ENCODE data around the gene SMG5. TPM values are rescaled to one million over a fixed set of nuclear protein-coding genes. Genes with fewer than 3 reads are reported as not detected.
A peak's percentile ranks its signal among the peaks of the same experiment; 100 is the strongest.
"Not testable (repeated sequence)": the region's sequence is repeated elsewhere in the genome, so short reads cannot be mapped to it uniquely, and the experiment has no call there.

SMG5 gene
- 93.8 and 95.8 TPM in 2 replicates for total RNA-seq

- Mint-ChIP-seq H3K4me3 (peak within 1 kb of the TSS; percentile 93), H3K9me3 (no peaks in the 10 kb centered on the region), H3K27ac (peak within 1 kb of the TSS; percentile 96), H3K27me3 (no peaks in the 10 kb centered on the region), H3K36me3 (ENCODE audit: low read depth) (peaks cover 17% of the 10 kb centered on the region), H3K4me1 (peaks cover 38% of the 10 kb centered on the region)
- peak; percentile 99 for DNase-seq
- intact Hi-C loops (cut with micrococcal nuclease) = loop anchor here (1.0 to 2.0 kb wide), 6 partner anchors 13 to 446 kb away; partner anchors contain the start of genes CCT3, GLMP, ISG20L2 and METTL25B
These were observed at the start of gene SMG5 for GRCh38 chr1:156282479-156283222. Gene SMG5 (minus strand): TSS chr1:156282825. CDS start chr1:156282680, 145 bp downstream.

DNA sequence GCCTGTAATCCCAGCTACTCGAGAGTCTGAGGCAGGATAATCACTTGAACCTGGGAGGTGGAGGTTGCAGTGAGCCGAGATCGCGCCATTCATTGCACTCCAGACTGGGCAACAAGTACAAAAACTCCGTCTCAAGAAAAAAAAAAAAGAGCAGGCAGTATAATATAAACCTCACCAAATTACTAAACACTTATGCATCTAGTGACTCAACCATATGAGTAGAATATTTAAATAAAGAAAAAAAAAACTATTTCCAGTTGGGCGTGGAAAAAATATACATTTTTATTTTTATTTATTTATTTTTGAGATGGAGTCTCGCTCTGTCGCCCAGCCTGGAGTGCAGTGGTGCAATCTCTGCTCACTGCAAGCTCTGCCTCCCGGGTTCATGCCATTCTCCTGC lies 40.6 kb upstream of the SMG5 start:
- H3K9me3 Mint-ChIP-seq; H3K27ac Mint-ChIP-seq; intact Hi-C loops (cut with micrococcal nuclease); H3K4me1 Mint-ChIP-seq; H3K4me3 Mint-ChIP-seq; H3K27me3 Mint-ChIP-seq; DNase-seq: not testable (repeated sequence)
- peaks cover 59% of the 10 kb centered on the region for H3K36me3 Mint-ChIP-seq (ENCODE audit: low read depth)

- Mint-ChIP-seq H3K27me3 (no peaks in the 10 kb centered on the region), H3K9me3 (no peaks in the 10 kb centered on the region), H3K27ac (no peak overlapping the region), H3K4me3 (no peak overlapping the region), H3K4me1 (no peaks in the 10 kb centered on the region), H3K36me3 (ENCODE audit: low read depth) (peaks cover 75% of the 10 kb centered on the region)
- DNase-seq = no peak
- intact Hi-C loops (cut with micrococcal nuclease) = no loop called here
These were observed 37.9 kb upstream of the SMG5 start for GRCh38 chr1:156320560-156320959.

- peaks cover 72% of the 10 kb centered on the region for H3K36me3 Mint-ChIP-seq (ENCODE audit: low read depth)
- H3K9me3 Mint-ChIP-seq = no peaks in the 10 kb centered on the region
- H3K4me3 Mint-ChIP-seq = no peak overlapping the region
- H3K27ac Mint-ChIP-seq = no peak overlapping the region
- intact Hi-C loops (cut with micrococcal nuclease) = loop anchor here (5.0 kb wide), 1 partner anchor 172 kb away; no protein-coding TSS in a partner anchor
- no peaks in the 10 kb centered on the region for H3K4me1 Mint-ChIP-seq
- peak; percentile 68 for DNase-seq
- H3K27me3 Mint-ChIP-seq = no peaks in the 10 kb centered on the region
These were observed 37.0 kb upstream of the SMG5 start for GRCh38 chr1:156319664-156320063.

- intact Hi-C loops (cut with micrococcal nuclease) = loop anchor here (5.0 kb wide), 1 partner anchor 170 kb away; no protein-coding TSS in a partner anchor
- H3K27me3 Mint-ChIP-seq = no peaks in the 10 kb centered on the region
- no peak overlapping the region for H3K27ac Mint-ChIP-seq
- no peak overlapping the region for H3K4me3 Mint-ChIP-seq
- no peaks in the 10 kb centered on the region for H3K4me1 Mint-ChIP-seq
- H3K36me3 Mint-ChIP-seq (ENCODE audit: low read depth) = peaks cover 75% of the 10 kb centered on the region
- DNase-seq = no peak
- H3K9me3 Mint-ChIP-seq = no peaks in the 10 kb centered on the region
These were observed 34.3 kb upstream of the SMG5 start for GRCh38 chr1:156316909-156317308.

DNA sequence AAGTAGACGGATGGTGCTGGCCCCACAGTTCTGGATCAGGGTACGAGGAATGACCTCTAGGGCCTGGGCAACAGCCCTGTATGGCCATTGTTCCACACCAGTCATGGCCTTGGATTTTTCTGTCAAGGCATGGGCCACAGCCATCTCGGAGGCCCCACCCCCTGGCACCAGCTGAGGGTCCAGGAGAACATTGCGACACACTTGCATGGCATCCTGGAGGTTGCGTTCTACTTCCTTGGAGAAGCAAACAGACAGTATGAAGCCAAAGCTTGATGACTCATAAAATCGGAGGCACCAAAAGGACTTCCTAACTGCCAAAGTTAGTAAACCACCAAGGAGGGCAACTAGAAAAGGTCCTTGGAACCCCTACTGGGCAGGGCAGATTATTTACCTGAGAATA lies 28.3 kb upstream of the SMG5 start:
- Mint-ChIP-seq H3K36me3 (ENCODE audit: low read depth) (peaks cover 62% of the 10 kb centered on the region), H3K27ac (no peak overlapping the region), H3K4me1 (no peaks in the 10 kb centered on the region), H3K9me3 (no peaks in the 10 kb centered on the region), H3K4me3 (no peak overlapping the region), H3K27me3 (no peaks in the 10 kb centered on the region)
- no peak for DNase-seq
- intact Hi-C loops (cut with micrococcal nuclease) = no loop called here

- no peaks in the 10 kb centered on the region for H3K9me3 Mint-ChIP-seq
- peaks cover 44% of the 10 kb centered on the region for H3K36me3 Mint-ChIP-seq (ENCODE audit: low read depth)
- no peak for DNase-seq
- no peak overlapping the region for H3K27ac Mint-ChIP-seq
- H3K4me1 Mint-ChIP-seq = no peaks in the 10 kb centered on the region
- no peak overlapping the region for H3K4me3 Mint-ChIP-seq
- intact Hi-C loops (cut with micrococcal nuclease) = no loop called here
- no peaks in the 10 kb centered on the region for H3K27me3 Mint-ChIP-seq
These were observed 25.5 kb upstream of the SMG5 start for GRCh38 chr1:156308078-156308477.

DNA sequence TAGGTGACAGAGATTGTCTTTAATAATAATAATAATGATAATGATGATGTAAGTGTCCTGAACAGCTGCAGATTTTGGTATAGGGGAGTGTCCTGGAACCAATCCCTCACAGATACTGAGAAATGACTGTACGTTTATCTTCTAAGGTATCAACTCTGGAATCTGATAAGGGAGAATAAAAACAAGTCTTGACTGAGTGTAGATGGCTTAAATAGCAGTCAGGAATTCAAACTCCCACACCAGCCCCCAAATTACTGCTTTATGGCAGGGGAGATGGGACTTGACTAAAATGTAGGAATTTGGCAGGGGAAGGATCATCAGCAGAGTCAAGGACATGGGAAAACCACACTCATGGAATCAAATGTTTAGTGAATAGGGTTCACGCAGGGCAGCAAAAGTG lies 22.6 kb upstream of the SMG5 start:
- no peak overlapping the region for H3K4me3 Mint-ChIP-seq
- H3K4me1 Mint-ChIP-seq = no peaks in the 10 kb centered on the region
- H3K9me3 Mint-ChIP-seq = no peaks in the 10 kb centered on the region
- peaks cover 27% of the 10 kb centered on the region for H3K36me3 Mint-ChIP-seq (ENCODE audit: low read depth)
- intact Hi-C loops (cut with micrococcal nuclease) = no loop called here
- no peak for DNase-seq
- no peak overlapping the region for H3K27ac Mint-ChIP-seq
- no peaks in the 10 kb centered on the region for H3K27me3 Mint-ChIP-seq

DNA sequence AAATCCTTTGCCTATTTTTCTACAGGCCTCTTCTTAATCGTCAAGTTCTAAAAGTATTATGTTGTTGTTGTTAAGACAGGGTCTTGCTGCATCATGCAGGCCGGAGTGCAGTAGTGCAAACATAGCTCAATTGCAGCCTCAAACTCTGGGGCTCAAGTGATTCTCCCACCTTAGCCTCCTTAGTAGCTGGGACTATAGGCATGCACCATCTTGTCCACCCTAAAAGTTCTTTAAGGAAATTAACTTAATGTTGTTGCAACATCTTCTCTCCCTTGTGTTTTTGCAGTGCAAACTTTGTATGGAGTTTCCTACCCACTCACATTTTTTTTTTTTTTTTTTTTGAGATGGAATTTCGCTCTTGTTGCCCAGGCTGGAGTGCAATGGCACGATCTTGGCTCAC lies 20.6 kb upstream of the SMG5 start:
- Mint-ChIP-seq H3K27ac (no peak overlapping the region), H3K4me1 (no peaks in the 10 kb centered on the region), H3K36me3 (ENCODE audit: low read depth) (peaks cover 14% of the 10 kb centered on the region), H3K4me3 (no peak overlapping the region), H3K9me3 (no peaks in the 10 kb centered on the region), H3K27me3 (no peaks in the 10 kb centered on the region)
- DNase-seq = no peak
- intact Hi-C loops (cut with micrococcal nuclease) = no loop called here

DNA sequence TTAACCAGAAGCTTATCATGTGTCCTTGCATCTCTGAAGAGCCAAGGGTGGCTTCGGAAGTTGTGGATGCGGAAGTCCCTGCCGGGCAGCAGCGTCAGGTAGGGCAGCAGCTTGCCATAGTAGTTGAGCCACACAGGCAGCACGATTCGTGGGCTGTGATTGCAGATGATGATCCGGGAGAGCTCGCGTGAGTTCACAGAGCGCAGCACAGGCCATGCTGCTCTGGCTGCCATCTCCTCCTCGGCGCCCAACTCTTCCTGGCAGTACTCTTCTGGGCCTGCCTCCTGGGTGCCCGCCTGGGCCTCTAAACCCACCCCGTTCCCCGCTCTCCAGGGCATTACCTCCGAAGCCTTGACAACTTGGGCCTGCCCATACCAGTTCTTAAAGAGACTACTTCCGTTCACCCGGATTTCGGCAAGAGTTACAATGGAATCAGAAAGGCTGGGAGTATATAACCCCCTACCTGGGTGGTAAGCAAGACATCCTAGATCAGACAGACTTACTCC lies 16.3 kb upstream of the SMG5 start, which contains the start of gene VHLL:
TSS of gene VHLL (minus strand) at position 456 of the 506 bp plus-strand sequence. CDS start at position 338, 118 bp downstream.
- Mint-ChIP-seq H3K27me3 (no peaks in the 10 kb centered on the region), H3K27ac (no peak within 1 kb of the TSS), H3K4me1 (peaks cover 15% of the 10 kb centered on the region), H3K36me3 (ENCODE audit: low read depth) (no peaks in the 10 kb centered on the region), H3K4me3 (no peak within 1 kb of the TSS), H3K9me3 (no peaks in the 10 kb centered on the region)
- intact Hi-C loops (cut with micrococcal nuclease) = no loop called here
- no peak for DNase-seq

GRCh38 chr1:156295391-156295947 lies 12.8 kb upstream of the SMG5 start, which contains the start of gene GLMP:
Gene GLMP (minus strand): TSS chr1:156295679. CDS start chr1:156295645, 34 bp downstream.
- H3K4me1 Mint-ChIP-seq = peaks cover 18% of the 10 kb centered on the region
- intact Hi-C loops (cut with micrococcal nuclease) = loop anchor here (1.0 kb wide), 1 partner anchor 12 kb away; no protein-coding TSS in a partner anchor
- H3K27me3 Mint-ChIP-seq = no peaks in the 10 kb centered on the region
- H3K36me3 Mint-ChIP-seq (ENCODE audit: low read depth) = peaks cover 4% of the 10 kb centered on the region
- peak; percentile 88 for DNase-seq
- peak within 1 kb of the TSS; percentile 74 for H3K27ac Mint-ChIP-seq
- peak within 1 kb of the TSS; percentile 93 for H3K4me3 Mint-ChIP-seq
- H3K9me3 Mint-ChIP-seq = no peaks in the 10 kb centered on the region

- no peaks in the 10 kb centered on the region for H3K9me3 Mint-ChIP-seq
- no peaks in the 10 kb centered on the region for H3K27me3 Mint-ChIP-seq
- H3K27ac Mint-ChIP-seq = no peak overlapping the region
- no peak for DNase-seq
- no peak overlapping the region for H3K4me3 Mint-ChIP-seq
- intact Hi-C loops (cut with micrococcal nuclease) = no loop called here
- H3K36me3 Mint-ChIP-seq (ENCODE audit: low read depth) = peaks cover 6% of the 10 kb centered on the region
- peaks cover 18% of the 10 kb centered on the region for H3K4me1 Mint-ChIP-seq
These were observed 11.3 kb upstream of the SMG5 start for GRCh38 chr1:156293895-156294294.

DNA sequence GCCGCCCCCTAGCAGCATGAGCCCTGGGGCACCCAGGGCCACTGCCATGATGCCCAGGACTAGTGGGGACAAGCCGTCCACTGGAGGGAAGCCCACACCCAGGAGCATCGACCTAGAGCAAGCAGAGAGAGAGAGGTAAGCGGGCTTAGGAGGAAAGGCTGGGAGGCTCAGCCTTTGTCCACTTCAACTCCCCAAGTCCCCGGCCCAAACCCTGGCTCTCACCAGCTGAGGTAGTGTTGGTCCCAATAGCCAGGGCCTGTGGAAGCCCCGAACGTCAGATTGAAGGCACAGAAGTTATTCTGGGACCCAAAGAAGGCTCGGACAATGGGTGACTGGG lies 10.4 kb upstream of the SMG5 start:
- intact Hi-C loops (cut with micrococcal nuclease) = no loop called here
- no peak overlapping the region for H3K4me3 Mint-ChIP-seq
- peaks cover 9% of the 10 kb centered on the region for H3K36me3 Mint-ChIP-seq (ENCODE audit: low read depth)
- peaks cover 18% of the 10 kb centered on the region for H3K4me1 Mint-ChIP-seq
- H3K27ac Mint-ChIP-seq = no peak overlapping the region
- no peaks in the 10 kb centered on the region for H3K9me3 Mint-ChIP-seq
- H3K27me3 Mint-ChIP-seq = no peaks in the 10 kb centered on the region
- DNase-seq = no peak

Measured in activated CD4-positive, alpha-beta T cell treated with anti-CD3 and anti-CD28 coated beads, Interleukin-2, amount 10 ng/mL, durations not matched to agents 24 days and 14 days (primary cell).